Brain microvascular endothelial cell (primary cell): ENCODE data around the gene ALPK3.

ENCODE experiments used
- DNase-seq: peaks from one replicate; pipeline ENCODE4 v3.0.0-alpha.2; 2020
- H3K27ac ChIP-seq: fragments of 250-450 bp; sonication (Bioruptor Pico); 2 replicates; pipeline ENCODE4 v1.5.1; 2020; ENCODE audit warnings: mild to moderate bottlenecking, moderate library complexity
- H3K27me3 ChIP-seq: fragments of 250-450 bp; sonication (Bioruptor Pico); replicated peaks from 2 replicates; pipeline ENCODE4 v1.5.1; 2020; ENCODE audit warnings: mild to moderate bottlenecking
- H3K36me3 ChIP-seq: fragments of 250-450 bp; sonication (Bioruptor Pico); replicated peaks from 2 replicates; pipeline ENCODE4 v1.5.1; 2020; ENCODE audit warnings: mild to moderate bottlenecking
- H3K4me3 ChIP-seq: 2 replicates; pipeline ENCODE4 v1.5.1; 2011; ENCODE audit warnings: low read depth, mild to moderate bottlenecking, control low read depth, low read length, moderate library complexity
- CTCF ChIP-seq: IDR thresholded peaks from 2 replicates; pipeline ENCODE4 v1.5.1; 2011; ENCODE audit warnings: low read depth, mild to moderate bottlenecking, moderate library complexity, low read length, control low read depth, inconsistent platforms; ENCODE audit errors: missing control alignments
- in situ Hi-C: cut with HindIII; loops from 2 replicates; pipeline ENCODE4 v1.10.0; 2017; ENCODE audit warnings: low sequenced_read_pairs, low pct_ligation_motif_present

The ALPK3 gene

GRCh38 chr15:84798436-84798946 is 18.7 kb upstream of the ALPK3 start:
- in situ Hi-C loops = no loop called here
- no peaks in the 10 kb centered on the region for H3K27me3 ChIP-seq
- DNase-seq = no peak
- no peak overlapping the region for H3K27ac ChIP-seq
- no peak overlapping the region for H3K4me3 ChIP-seq
- peaks cover 61% of the 10 kb centered on the region for H3K36me3 ChIP-seq
- TF ChIP-seq CTCF = no peak

- Histone ChIP-seq H3K36me3 (peaks cover 63% of the 10 kb centered on the region), H3K27ac (no peak overlapping the region), H3K4me3 (no peak overlapping the region), H3K27me3 (no peaks in the 10 kb centered on the region)
- in situ Hi-C loops = no loop called here
- DNase-seq = no peak
- TF ChIP-seq CTCF = no peak
These were observed 17.5 kb upstream of the ALPK3 start for GRCh38 chr15:84799511-84800187.

DNA sequence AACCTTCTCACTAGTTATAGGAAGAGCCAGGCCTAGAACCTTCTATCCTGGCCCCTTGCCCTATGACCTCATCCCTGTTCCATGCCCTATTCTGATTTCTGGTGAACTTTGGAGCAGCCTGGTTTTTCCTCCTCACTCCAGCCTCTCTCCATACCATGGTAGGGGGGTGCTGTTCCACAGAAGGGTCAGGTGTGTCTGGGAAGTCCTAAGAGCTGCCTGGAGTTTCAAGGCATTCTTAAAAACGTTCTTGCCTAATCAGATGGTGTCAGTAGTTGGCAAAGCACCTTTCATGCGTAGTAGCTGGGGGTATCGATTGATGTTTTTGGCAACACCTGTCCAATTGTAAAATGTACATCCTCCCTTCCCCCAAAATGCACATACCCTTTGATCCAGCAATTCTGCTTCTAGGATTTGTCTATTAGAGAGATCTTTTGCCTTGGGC is 16.8 kb upstream of the ALPK3 start:
- Histone ChIP-seq H3K27me3 (no peaks in the 10 kb centered on the region), H3K36me3 (peaks cover 65% of the 10 kb centered on the region), H3K4me3 (no peak overlapping the region), H3K27ac (no peak overlapping the region)
- no peak for TF ChIP-seq CTCF
- in situ Hi-C loops = no loop called here
- no peak for DNase-seq

- Histone ChIP-seq H3K27ac (no peak overlapping the region), H3K27me3 (no peaks in the 10 kb centered on the region), H3K36me3 (peaks cover 43% of the 10 kb centered on the region), H3K4me3 (no peak overlapping the region)
- no peak for DNase-seq
- in situ Hi-C loops = no loop called here
- TF ChIP-seq CTCF = no peak
These were observed 12.9 kb upstream of the ALPK3 start for GRCh38 chr15:84804005-84804900.

DNA sequence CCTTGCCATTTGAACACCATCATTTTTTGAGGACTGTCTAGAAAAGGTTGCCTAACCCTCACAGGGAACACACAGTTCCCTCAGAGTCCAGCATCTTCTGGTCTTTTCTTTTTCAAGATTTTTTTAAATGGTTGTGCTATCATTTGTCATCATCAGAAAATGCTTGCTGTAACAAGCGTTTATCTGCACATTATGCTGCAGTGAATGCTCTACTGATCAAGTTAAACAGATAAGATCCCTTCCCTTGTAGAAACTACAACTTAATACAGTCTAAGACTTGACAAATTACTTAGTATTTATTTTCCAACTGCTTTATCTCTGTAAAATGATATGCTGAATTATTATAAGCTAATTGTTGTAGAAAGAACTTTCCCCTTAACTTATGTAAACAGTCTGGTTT is 11.9 kb upstream of the ALPK3 start:
- in situ Hi-C loops = no loop called here
- no peak for DNase-seq
- H3K27ac ChIP-seq = no peak overlapping the region
- H3K36me3 ChIP-seq = peaks cover 33% of the 10 kb centered on the region
- no peak for TF ChIP-seq CTCF
- H3K4me3 ChIP-seq = no peak overlapping the region
- H3K27me3 ChIP-seq = no peaks in the 10 kb centered on the region
